GM19351 (cell line): Measurements from ENCODE around the gene CBS.
"Not testable (repeated sequence)": the region's sequence is repeated elsewhere in the genome, so short reads cannot be mapped to it uniquely, and the experiment has no call there.

Experiments used
- ATAC-seq: cut with Tn5 transposase; IDR thresholded peaks from one replicate; pipeline ENCODE4 v1.9.1; 2021; ENCODE audit warnings: mild to moderate bottlenecking, moderate library complexity; ENCODE audit not compliant: unreplicated experiment

CBS gene

DNA sequence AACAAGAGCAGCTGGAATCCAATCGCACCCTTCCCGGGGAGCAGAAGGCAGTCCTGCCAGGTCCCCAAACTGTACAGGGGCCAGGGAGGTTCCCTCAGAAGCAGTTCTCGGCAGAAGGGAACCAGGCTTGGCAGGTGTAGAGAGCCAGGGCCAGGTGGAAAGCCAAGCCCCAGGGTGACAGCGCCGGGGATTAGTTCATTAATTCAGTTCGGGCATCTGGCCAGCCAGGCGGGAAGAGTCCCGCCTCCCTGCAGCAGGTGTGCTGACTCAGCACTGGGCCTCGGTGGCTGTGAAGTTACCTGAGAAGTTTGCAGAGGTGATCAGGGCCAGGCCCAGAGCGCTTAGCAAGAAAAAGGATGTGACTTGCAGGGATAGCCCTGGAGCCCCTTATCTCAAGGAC, 6.0 kb downstream of the CBS start:
- not testable (repeated sequence) for ATAC-seq

DNA sequence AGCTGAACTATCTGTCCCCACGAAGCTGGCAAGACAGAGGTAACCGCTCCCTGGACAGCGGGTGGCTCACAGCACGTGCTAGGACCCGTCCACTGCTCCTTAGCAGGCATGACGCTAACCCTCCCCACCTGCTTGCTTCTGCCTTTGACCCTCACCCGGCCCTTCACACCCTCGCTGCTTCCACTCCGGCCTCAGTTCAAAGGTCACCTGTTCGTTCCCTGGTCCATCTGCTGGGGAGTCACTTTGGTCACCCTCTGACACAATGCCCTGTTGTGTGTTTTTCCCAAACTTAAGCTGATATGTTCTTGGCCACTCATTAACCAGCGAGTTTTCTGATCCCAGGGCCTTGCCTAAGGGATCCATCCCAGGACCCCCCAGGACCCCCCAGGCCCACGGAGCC, 7.6 kb downstream of the CBS start:
- not testable (repeated sequence) for ATAC-seq

DNA sequence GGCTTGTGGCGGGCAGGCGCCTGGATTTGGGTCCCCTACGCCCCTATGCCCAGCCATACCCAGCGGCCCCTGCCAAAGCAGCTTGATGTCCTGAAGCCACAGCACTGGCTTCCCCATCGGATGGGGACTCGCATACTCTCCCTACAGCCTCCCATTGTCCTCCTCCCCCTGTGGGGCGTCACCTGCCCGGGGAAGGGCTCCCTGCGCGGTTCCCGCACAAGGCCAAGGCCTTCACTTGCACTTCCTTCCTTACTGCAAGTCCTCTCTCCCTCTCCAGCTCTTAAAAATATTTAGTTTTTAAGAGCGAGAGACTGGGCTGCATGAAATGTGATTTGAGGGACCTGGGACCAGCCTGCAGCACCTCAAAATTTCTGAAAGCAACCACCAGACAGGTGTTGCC, 8.9 kb downstream of the CBS start:
- ATAC-seq, result not testable (repeated sequence)

DNA sequence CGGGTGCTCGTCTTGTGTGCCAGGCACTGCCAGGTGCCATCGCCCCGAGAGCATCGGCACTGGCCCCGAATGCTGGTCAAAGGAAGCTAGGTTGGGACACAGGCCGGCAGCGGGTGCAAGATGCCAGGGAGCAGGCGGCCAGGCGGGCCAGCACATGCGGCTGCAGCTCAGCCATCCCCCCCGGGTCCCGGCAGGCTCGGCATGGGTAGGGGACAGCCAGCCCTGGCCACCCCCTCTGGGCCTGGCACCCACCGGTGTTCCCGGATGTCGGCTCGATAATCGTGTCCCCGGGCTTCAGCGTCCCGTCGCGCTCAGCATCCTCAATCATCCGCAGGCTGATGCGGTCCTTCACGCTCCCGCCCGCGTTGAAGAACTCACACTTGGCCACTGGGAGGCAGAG, 9.6 kb downstream of the CBS start:
- not testable (repeated sequence) for ATAC-seq

DNA sequence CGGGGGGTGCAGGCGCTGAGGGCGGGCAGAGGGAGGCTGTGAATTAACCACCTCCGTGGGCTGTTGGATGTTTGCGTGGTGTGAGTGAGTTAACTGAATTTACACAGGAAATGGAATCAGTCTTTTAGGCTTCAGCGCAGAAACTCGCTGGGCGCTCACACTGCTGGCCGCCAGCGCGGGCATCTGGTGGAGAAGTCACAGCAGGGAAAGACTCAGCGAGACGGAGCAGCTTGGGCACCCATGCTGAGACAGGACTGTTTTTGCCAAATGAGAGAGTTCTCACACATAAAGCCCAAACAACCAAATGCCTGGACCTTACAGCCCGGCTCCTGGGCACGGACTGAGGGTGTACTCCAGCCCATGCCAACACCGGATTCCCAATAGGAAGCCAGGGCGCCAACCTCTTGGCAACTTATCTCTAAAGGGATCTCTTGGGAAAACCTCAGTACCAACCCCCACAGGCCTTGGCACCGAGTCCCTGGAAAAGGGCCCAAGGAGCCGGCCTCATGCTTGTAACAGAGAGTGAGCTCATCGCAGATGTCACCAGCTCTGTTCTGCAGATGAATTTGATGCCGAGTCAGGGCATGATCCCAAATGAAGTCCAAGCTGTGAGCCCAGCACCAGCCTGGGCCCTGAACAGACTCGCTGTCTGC, 11.2 kb downstream of the CBS start:
- not testable (repeated sequence) for ATAC-seq

DNA sequence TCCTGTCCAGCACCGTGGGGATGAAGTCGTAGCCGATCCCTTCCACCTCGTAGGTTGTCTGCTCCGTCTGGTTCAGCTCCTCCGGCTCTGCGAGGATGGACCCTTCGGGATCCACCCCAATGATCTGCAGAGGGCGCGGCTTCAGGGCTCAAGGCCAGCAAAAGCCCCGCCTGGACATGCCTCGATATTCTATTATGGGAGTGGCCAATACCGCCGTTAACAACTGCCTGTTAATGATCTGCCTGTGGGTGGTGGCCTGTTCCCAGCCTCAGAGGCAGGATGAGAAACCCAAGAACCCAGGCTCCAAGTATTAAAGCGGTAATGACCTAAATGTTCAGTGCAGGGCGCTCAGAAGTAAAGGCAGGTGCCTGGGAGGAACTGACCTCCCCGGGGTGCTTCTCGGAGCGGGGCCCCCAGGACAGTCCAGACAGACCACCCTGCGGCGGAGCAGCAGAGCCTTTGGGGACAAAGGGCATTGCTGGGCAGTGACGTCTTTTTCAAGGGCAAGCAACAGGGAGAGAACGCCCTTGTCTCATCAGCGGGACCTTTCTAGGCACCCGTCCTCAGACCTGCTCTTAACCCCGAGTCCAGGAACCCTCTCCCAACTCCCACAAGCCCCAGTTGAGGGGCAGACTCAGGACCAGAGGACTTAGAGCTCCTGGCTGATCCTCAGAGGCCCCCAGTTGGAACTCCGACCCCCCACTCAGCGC, 12.5 kb downstream of the CBS start:
- not testable (repeated sequence) for ATAC-seq

DNA sequence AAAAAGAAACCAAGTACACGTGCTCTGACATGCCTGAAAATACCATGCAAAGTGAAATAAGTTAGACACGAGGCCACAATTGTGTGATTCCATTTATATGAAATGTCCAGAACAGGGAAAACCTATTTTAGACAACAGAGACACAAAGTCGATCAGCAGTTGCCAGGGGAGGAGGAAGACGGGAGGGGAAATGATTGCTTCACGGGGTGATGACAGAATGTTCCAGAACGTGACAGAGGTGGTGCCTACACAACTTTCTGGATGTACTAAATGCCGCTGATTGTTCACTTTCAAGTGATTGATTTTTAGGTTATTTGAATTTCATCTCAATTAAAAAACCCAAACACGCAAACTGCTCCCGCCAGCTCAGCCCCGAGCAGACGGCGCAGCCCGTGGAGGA, 22.5 kb downstream of the CBS start:
- not testable (repeated sequence) for ATAC-seq

DNA sequence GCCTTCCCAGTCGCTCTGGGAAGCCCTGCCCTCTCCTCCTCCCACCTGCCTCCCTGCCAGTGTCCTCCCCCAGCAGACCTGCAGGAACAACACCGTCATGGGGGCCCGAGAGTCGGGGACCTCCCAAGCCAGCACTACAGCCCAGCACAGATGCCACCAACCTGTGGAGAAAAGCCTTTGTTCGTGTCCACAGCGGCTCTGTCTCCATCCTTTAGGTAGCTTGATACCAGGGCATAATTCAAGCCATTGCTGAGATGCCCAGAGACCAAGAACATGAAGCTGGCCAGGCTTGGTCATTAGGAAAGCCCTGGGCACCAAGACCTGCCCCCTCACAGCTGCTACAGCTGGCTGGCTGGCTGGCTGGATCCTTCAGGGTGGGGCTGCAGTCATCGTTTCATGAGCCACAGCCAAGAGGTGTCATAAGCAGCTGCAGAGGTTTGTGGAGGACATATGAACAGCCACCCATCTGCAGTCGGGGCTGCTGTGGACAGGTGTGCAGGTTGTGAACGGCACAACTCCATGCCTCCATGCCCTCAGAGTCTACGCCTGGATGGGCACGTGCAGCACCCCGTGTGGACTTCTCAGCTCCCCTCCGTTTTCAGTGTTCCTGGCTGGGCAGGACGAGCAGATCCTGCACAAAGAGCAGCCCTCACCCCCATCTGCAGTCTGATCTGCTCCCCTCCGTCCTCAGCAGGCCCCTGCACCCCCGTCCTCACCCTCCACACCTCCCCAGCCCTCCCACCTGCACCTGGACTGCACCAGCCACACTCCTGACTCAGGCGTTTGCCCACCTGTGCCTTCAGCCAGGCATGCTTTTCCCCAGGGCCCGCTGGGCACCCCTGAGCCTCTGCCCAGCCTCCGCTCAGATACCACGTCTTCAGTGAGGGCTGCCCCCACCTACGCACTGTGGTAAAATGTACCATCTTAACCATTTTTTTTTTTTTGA, 29.5 kb downstream of the CBS start:
- not testable (repeated sequence) for ATAC-seq

DNA sequence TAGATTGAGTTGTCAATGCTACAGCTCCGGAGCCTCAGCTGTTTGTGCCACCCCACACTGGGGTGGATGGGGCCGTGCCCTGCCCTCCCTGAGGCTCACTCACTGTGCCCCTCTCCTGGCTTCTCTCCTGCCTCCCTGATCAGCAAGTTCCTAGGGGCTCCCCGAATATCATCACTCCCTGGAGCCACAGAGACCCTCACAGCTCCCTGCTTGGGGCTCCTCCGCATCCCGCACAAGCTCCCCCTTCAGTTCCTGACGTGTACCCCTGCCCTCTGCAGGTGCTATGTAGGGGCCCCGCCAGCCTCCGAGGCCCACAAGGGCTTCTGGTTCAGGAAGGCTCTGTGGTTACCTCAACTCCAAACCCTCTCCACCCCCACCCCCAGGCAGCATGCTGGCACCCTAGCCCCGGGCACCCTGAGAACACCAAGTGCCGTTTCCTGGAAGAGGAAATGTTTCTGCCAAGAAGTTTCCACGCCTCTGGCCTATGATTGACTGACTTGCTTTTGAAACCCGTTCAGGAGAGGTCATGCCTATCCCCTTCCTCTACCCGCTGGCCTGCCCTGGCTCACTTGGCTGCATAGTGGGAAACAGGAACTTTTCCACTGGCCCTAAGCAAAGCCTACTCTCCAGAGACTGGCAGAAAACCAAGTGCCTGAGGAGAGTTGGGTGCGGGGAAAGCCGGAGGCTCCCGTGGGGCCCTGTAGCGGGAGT, 30.3 kb downstream of the CBS start:
- ATAC-seq, result not testable (repeated sequence)

DNA sequence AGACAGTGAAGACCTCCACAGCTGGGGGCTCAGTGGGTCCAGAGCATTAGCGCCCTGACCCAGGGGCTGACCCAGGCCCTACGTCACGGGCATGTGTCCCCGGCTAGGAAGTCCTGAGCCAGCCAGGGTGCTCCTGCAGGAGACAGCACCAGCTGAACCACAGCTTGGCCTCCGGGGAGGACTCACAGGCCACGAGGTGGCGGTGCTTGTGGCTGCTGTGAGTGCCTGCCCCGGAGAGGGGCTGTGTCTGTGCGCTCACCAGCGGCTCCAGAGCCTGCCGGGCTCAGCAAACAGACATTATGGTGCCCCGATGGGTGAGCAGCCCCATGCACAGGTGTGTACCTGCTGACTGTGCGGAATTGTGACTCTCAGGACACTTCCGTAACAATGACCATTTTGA, 31.1 kb downstream of the CBS start:
- ATAC-seq, result not testable (repeated sequence)

DNA sequence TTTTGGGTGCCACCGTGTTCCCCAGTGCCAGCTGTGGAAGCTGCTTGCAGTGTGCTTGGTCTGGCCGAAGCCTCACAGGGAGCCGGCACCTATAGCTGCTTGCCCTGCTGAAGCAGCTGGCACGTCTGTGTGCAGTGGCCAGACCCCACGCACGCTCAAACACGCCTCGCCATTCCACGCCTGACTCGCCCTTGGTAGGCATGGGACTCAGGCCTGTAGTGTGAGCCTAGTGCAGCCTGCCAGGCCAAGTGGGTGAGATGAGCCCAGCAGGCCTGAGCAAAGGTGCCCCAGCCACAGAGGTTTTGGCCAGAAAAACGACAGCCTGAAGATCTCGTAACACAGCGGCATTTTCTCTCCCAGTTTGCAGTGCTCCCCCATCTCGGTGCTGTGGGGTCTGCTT, 32.3 kb downstream of the CBS start:
- ATAC-seq, result not testable (repeated sequence)

DNA sequence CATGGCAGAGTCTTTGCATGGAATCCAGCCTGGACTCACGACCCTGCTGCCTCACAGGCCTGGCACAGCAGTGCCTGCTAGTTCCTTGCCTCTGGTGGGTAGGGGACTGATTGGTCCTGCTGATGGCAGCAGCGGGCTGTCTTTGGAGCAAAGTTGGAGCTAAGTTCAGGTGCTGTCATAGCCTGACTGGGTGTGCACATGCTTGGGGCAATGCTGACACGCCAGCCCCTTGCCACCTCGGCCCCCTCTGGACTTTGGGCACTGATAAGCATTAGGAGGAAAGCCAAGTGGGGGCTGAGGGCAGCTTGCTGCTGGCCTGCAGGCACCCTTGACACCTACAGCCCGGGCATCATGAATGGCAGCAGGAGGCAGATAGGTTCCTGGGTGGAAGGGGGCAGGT, 33.5 kb downstream of the CBS start:
- not testable (repeated sequence) for ATAC-seq

DNA sequence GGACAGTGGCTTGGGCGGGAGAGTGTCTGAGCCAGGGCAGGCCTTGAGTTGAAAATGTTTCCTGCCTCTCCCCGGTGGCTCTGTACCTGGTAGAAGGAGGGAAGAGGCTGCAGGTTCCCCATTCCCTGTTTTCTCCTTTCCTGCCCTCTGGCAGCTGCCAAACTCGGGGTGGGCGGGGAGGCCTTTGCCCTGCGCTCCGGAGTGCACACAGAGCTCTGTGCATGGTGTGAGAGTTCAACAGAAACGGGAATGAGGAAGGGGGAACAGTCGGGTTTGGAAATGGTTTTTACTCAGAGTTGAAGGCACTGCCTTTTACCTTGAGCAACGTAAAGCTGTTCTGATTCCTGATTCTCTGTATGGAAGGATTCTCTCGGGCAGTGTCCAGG, 37.0 kb downstream of the CBS start:
- ATAC-seq, result not testable (repeated sequence)

DNA sequence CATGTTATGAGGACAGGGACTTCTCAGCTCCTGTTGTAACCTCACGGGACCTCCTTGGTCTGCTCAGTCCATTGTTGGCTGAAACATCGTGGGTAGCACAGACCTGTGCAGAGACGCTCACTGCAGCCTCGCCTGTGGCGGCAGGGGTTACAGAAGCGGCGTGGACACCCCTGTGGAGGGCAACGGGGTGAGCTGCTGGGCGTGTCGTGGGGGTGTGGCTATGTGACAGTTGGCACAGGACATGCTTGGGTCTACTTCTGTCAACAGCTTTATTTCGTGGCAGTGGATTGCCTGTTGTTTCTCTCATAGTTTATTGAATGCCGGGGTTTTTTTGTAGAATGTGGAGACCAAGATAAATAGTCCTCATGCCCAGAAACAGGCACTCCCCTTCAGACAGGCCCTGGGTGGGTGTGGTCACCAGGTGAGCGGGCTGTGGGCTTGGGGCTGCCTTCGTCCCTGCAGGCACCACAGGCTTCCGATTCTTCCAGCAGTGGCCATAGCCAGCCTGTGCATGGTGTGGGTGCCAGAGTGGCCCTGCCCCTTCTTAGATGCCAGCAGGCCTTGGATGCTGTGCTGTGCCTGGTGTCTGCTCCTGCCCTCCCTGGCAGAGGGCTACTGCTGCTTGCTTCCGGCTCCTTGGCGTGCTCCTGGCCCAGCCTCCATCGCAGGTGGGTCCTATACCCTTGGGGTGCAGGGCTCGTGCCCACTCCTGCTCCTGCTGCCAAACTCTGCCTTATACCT, 37.5 kb downstream of the CBS start:
- not testable (repeated sequence) for ATAC-seq

DNA sequence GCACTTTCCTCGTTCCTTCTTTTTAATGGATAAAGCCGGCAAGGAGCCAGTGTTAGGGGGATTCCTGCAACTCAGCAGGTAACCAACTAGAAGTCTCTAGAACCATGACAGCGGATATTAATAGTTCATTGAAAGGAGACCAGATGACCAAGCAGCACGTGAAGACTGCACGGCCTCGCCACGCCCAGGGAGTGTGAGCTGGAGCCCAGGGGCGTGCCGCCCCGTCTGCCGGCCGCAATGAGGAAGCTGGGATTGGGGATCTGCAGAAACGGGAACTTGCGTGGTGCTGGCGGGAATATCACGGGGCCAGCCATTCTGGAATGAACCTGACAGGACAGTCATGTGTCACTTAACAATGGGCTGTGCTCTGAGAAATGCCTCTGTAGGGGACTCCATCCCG, 38.7 kb downstream of the CBS start:
- ATAC-seq, result not testable (repeated sequence)

DNA sequence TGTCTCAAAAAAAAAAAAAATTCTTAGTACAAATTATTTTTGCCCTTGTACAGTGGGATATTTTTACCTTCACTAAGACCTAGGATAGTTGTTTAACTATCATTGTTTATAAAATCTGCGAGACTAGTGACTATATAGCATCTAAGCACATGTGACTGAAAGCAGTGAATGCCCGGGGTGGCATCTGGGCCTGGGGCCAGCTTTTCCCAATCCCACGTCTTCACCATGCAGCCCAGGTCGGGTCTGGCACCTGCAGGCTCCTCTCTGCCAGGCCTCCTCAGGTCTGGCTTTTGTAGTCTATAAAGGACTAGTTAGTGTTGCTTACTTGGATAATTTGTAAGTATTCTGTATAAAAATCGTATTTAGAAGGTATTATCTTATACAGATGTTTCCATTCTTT, 40.8 kb downstream of the CBS start:
- ATAC-seq, result no peak

DNA sequence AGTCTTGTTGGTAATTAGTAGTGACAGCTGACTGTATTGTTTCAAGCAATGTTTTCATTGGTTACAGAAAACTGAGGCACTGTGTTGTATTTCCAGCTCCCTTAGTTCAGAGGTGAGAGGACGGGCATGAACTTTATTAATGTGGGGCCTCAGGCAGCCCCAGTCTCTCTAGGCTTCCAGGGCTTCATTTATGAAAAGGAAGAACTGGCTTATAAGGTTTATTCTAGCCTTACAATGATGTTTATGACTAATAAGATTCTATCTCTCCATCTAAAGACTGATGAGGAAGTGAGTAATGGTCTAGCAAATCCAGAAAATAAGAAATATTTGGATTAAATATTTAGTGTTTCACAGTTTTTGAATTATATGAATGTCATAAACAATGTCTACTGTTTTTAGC, 41.5 kb downstream of the CBS start:
- no peak for ATAC-seq

DNA sequence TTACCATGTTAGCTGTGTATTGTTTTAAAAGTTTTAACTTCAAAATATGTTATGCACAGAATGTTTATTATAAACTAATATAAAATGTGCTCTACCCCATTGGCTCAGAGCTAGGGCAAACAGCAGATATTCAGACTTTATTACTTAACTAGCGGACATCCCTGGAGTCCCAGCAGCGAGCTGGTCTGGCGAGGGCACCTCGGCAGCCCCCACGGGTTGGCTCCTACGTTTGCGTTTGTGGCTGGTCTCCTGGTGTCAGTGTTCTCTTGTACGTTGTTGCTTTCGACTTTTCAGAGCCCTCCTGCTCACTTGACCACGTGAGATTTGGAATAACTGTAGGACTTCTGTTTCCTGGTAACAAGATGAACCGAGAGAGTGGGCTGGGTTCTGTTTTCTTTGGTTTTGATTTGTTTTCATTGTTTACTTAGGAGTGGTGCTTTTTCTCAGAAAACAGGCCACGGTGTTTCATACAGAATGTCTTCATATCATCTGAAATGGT, 44.5 kb downstream of the CBS start:
- no peak for ATAC-seq

DNA sequence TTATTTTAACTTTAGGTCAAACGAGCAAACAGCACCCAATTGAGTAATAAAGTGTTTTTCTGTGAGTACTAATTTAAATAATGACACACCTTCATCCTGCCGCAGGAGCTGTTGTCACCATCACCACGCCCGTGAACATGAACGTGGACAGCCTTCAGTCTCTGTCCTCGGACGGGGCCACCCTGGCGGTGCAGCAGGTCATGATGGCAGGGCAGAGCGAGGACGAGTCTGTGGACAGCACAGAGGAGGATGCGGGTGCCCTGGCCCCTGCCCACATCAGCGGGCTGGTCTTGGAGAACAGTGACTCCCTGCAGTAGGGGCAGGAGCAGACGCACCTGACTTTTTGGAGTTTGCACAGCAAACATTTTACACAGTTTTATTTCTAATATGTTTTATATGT, 45.9 kb downstream of the CBS start:
- no peak for ATAC-seq
